ENCODE measurements around the gene ARF6. TPM values are rescaled to one million over a fixed set of nuclear protein-coding genes. Genes with fewer than 3 reads are reported as not detected.
"Not testable (repeated sequence)": the region's sequence is repeated elsewhere in the genome, so short reads cannot be mapped to it uniquely, and the experiment has no call there.

Gene ARF6
- polyA plus RNA-seq, 5 donors = 48.0 to 61.5 (median 51.5) TPM

GRCh38 chr14:49902679-49903246, 9.9 kb downstream of the ARF6 start:
- DNase-seq = not testable (repeated sequence)

- no peak for DNase-seq
These were observed 11.4 kb downstream of the ARF6 start for GRCh38 chr14:49904270-49904669.

GRCh38 chr14:49905989-49906388, 13.1 kb downstream of the ARF6 start:
- no peak for DNase-seq

DNA sequence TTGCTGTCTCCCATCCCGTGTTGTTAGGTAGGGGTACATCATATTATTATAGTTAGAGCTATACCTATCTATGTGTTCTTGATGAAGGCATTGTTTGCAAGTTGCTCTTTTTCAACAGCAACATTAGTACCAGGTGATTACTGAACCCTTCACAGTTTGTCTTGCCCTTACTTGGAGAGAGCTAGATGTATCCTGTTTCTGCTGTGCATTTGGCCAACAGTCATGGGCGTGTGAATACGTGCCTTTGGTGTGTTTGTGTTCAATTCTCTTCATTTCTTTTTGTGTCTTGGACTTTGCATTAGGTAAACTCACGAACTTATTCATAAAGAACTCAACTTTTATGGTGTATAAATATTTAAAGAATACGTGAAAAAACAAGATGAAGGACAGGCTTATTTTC, 14.3 kb downstream of the ARF6 start:
- no peak for DNase-seq

DNA sequence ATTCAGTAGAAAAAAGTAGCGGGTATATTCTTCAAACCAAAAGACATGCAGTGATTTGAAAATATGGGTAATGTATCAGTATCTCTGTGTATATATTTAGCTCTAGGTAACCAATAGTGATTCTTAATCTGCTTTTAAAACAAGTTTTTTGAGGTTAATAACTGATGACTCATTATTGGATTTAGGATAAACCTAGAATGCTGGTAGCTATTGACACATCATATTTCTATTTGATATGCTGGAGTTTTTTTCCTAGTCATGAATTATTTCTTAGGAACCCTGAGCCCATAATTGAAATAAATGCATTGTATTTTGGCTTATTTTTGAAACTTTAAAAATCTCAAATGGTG, 15.5 kb downstream of the ARF6 start:
- no peak for DNase-seq

GRCh38 chr14:49909016-49909415, 16.1 kb downstream of the ARF6 start:
- DNase-seq = no peak

- DNase-seq = no peak
These were observed 22.2 kb downstream of the ARF6 start for GRCh38 chr14:49915085-49915484.

DNA sequence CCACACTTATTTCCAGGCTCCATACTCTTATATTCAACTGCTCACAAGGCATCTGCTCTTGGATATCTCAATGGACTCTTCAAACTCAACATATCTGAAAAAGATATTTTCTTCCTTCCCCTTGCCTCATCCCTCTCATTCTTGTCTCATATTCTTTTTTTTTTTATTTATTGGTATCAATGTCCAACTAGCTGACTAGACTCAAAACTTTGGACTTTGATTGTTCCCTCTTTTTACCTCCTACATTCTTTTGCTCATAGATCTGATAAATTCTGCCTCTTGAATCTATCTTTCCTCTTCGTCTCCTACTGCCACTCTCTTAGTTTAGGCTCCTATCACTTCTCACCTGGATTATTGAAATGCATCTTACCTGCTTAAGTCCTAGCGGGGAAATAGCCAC, 25.8 kb downstream of the ARF6 start:
- no peak for DNase-seq

- DNase-seq = no peak
These were observed 27.2 kb downstream of the ARF6 start for GRCh38 chr14:49919825-49920659.

GRCh38 chr14:49920935-49921334, 28.1 kb downstream of the ARF6 start:
- no peak for DNase-seq

- no peak for DNase-seq
These were observed 28.5 kb downstream of the ARF6 start for GRCh38 chr14:49921401-49921800.

GRCh38 chr14:49923442-49923841, 30.6 kb downstream of the ARF6 start:
- no peak for DNase-seq

DNA sequence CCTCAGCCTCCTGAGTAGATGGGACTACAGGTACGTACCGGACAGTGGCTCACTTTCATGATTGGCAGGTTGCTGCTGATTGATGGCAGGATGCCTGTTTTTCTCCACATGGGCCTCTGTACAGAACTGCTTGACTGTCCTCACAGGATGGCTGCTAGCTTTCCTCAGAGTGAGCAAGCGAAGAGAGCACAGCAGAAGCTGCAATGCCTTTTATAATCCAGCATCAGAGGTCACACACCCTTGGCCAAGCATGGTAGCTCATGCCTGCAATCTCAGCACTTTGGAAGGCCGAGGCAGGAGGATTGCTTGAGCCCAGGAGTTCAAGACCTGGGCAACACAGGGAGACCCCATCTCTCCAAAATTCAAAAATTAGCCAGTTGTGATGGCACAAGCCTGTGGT, 31.0 kb downstream of the ARF6 start:
- no peak for DNase-seq

GRCh38 chr14:49924852-49925251, 32.0 kb downstream of the ARF6 start:
- no peak for DNase-seq

DNA sequence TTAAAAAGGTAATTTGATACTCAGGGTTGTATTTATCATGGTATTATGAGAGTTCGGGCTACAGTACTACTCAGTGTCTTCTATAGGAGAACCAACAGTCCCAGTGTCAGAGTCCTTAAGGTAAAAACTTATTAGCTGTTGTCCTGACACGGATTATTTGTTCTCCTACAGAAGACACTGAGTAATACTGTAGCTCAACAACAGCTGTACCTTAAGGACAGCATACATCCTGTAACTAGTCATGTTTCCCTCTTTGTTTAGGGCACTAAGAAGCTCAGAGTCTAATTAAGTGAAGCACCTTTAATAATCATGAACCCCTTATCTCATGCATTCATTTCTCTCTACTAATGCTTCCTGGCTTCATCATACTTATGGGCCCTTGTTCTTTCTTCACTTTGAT, 33.9 kb downstream of the ARF6 start:
- no peak for DNase-seq

- no peak for DNase-seq
These were observed 35.1 kb downstream of the ARF6 start for GRCh38 chr14:49928015-49928414.

GRCh38 chr14:49930720-49931119, 37.8 kb downstream of the ARF6 start:
- DNase-seq = no peak

DNA sequence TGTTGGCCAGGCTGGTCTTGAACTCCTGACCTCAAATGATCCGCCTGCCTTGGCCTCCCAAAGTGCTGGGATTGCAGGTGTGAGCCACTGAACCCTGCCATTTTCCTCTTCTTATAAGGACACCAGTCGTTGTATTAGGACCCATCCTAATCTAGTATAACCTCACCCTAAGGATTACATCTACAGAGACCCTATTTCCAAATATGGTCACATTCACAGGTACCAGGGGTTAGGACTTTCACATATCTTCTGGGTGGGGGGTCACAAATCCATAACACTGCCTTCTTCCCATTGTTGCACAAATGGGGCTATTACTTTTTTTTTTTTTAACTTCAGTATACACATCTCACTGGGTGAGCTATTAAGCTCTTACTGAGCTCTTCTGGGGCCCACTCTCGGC, 38.6 kb downstream of the ARF6 start:
- DNase-seq = no peak

- DNase-seq = no peak
These were observed 40.2 kb downstream of the ARF6 start for GRCh38 chr14:49933128-49933527.

- no peak for DNase-seq
These were observed 40.8 kb downstream of the ARF6 start for GRCh38 chr14:49933704-49934103.

DNA sequence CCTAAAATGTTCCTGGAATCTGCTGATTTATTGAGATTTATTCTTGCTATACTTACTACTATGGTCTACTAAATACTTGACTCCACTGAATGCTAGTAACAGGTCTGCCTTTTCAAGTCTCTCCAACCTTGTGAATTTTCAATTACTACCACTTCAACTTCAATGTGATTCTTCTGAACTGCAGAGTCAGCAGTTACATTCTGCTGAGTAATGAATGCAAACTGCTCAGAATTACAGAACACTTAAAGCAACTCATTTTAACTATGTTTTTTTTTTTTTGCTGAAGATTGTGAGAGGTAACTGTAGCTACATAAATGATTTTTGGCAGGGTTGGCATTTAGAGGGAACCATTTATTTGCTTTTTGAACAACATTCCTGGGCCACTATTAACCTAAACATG, 41.8 kb downstream of the ARF6 start:
- DNase-seq = peak; percentile 38 to 41

- no peak for DNase-seq
These were observed 42.6 kb downstream of the ARF6 start for GRCh38 chr14:49935526-49935925.

DNA sequence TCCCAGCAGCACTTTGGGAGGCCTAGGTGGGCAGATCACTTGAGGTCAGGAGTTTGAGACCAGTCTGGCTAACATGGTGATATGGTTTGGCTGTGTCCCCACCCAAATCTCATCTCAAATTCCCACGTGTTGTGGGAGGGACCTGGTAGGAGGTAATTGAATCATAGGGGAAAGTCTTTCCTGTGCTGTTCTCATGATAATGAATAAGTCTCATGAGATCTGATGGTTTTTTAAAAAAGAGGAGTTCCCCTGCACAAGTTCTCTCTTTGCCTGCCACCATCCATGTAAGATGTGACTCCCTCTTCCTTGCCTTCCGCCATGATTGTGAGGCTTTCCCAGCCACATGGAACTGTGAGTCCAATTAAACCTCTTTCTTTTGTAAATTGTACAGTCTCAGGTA, 43.4 kb downstream of the ARF6 start:
- DNase-seq = not testable (repeated sequence)

GRCh38 chr14:49936882-49937281, 44.0 kb downstream of the ARF6 start:
- not testable (repeated sequence) for DNase-seq

All from right lung (tissue), 5 donors.